ENCODE data around the gene TMEM39B. TPM values are rescaled to one million over a fixed set of nuclear protein-coding genes. Genes with fewer than 3 reads are reported as not detected.

The TMEM39B gene
- total RNA-seq, 3 donors from 2014 or later: 4.2 to 6.2 (median 4.8) TPM

GRCh38 chr1:32094746-32095521, 22.2 kb downstream of the TMEM39B start:
- no peak for TF ChIP-seq POLR2A (IDR thresholded peaks at IDR 0.05)
- TF ChIP-seq POLR2AphosphoS5 (IDR thresholded peaks at IDR 0.05): no peak
- TF ChIP-seq CTCF (IDR thresholded peaks at IDR 0.05): no peak
- Histone ChIP-seq H3K27ac (no peak overlapping the region), H3K9me3 (no peaks in the 10 kb centered on the region), H3K36me3 (no peaks in the 10 kb centered on the region), H3K27me3 (no peaks in the 10 kb centered on the region), H3K4me1 (no peaks in the 10 kb centered on the region), H3K4me3 (no peak overlapping the region)
- intact Hi-C loops (cut with DNase I; ENCODE audit: low total_unique reads): no loop called here
- DNase-seq (ENCODE audit: low spot score in 2 of 2): no peak

DNA sequence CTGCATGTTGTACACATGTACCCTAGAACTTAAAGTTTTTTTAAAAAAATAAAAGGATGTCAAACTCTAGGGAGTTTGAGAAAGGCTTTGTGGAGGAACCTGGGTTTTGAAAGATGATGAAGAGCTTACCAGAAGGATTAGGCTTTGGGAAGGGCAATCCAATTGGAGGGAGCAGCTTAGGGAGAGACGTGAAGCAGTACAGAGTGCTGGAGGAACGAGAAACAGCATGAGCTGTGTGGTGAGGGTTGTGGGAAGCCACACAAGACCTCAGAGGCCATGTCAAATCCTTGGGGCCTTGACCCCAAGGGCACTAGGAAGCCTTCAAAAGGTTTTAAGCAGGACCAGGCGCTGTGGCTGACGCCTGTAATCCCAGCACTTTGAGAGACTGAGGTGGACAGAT, 26.7 kb downstream of the TMEM39B start:
- DNase-seq (ENCODE audit: low spot score in 2 of 2): no peak
- Histone ChIP-seq H3K4me3 (no peak overlapping the region), H3K9me3 (no peaks in the 10 kb centered on the region), H3K27me3 (no peaks in the 10 kb centered on the region), H3K36me3 (no peaks in the 10 kb centered on the region), H3K4me1 (no peaks in the 10 kb centered on the region), H3K27ac (no peak overlapping the region)
- intact Hi-C loops (cut with DNase I; ENCODE audit: low total_unique reads): no loop called here
- TF ChIP-seq CTCF (IDR thresholded peaks at IDR 0.05): no peak

GRCh38 chr1:32100359-32100758, 27.6 kb downstream of the TMEM39B start:
- Histone ChIP-seq H3K4me3 (no peak overlapping the region), H3K36me3 (no peaks in the 10 kb centered on the region), H3K27ac (no peak overlapping the region), H3K27me3 (no peaks in the 10 kb centered on the region), H3K4me1 (no peaks in the 10 kb centered on the region), H3K9me3 (no peaks in the 10 kb centered on the region)
- no peak for TF ChIP-seq POLR2A (IDR thresholded peaks at IDR 0.05)
- no peak for TF ChIP-seq CTCF (IDR thresholded peaks at IDR 0.05)
- TF ChIP-seq POLR2AphosphoS5 (IDR thresholded peaks at IDR 0.05): no peak
- no peak for DNase-seq (ENCODE audit: low spot score in 2 of 2)
- intact Hi-C loops (cut with DNase I; ENCODE audit: low total_unique reads): no loop called here

- DNase-seq (ENCODE audit: low spot score in 2 of 2): no peak
- intact Hi-C loops (cut with DNase I; ENCODE audit: low total_unique reads): no loop called here
- no peak overlapping the region for H3K4me3 ChIP-seq
- no peaks in the 10 kb centered on the region for H3K36me3 ChIP-seq
- no peak overlapping the region for H3K27ac ChIP-seq
- no peaks in the 10 kb centered on the region for H3K27me3 ChIP-seq
- H3K4me1 ChIP-seq: no peaks in the 10 kb centered on the region
- TF ChIP-seq POLR2A (IDR thresholded peaks at IDR 0.05): no peak
- no peak for TF ChIP-seq CTCF (IDR thresholded peaks at IDR 0.05)
- no peak for TF ChIP-seq POLR2AphosphoS5 (IDR thresholded peaks at IDR 0.05)
- no peaks in the 10 kb centered on the region for H3K9me3 ChIP-seq
Observed at GRCh38 chr1:32100807-32101708, 28.3 kb downstream of the TMEM39B start.

- Histone ChIP-seq H3K27ac (no peak overlapping the region), H3K36me3 (no peaks in the 10 kb centered on the region), H3K9me3 (no peaks in the 10 kb centered on the region), H3K4me1 (no peaks in the 10 kb centered on the region), H3K27me3 (no peaks in the 10 kb centered on the region), H3K4me3 (no peak overlapping the region)
- TF ChIP-seq POLR2A (IDR thresholded peaks at IDR 0.05) (no peak), POLR2AphosphoS5 (IDR thresholded peaks at IDR 0.05) (no peak), CTCF (IDR thresholded peaks at IDR 0.05) (no peak)
- no peak for DNase-seq (ENCODE audit: low spot score in 2 of 2)
- intact Hi-C loops (cut with DNase I; ENCODE audit: low total_unique reads): no loop called here
Observed at GRCh38 chr1:32104127-32104526, 31.4 kb downstream of the TMEM39B start.

All from breast epithelium (tissue), 4 donors.